AG09319 (cell line): ENCODE results near the gene SSNA1.

ENCODE experiments used
- DNase-seq: peaks from one replicate; pipeline ENCODE4 v3.0.0-alpha.2; 2010; ENCODE audit warnings: low read depth; ENCODE audit errors: extremely low read depth
- TF ChIP-seq, protein P1 (sequence below): IDR thresholded peaks from 2 replicates; pipeline ENCODE4 v1.5.1; 2011; ENCODE audit warnings: low read depth, mild to moderate bottlenecking, inconsistent platforms, low read length, moderate library complexity

Gene SSNA1

DNA sequence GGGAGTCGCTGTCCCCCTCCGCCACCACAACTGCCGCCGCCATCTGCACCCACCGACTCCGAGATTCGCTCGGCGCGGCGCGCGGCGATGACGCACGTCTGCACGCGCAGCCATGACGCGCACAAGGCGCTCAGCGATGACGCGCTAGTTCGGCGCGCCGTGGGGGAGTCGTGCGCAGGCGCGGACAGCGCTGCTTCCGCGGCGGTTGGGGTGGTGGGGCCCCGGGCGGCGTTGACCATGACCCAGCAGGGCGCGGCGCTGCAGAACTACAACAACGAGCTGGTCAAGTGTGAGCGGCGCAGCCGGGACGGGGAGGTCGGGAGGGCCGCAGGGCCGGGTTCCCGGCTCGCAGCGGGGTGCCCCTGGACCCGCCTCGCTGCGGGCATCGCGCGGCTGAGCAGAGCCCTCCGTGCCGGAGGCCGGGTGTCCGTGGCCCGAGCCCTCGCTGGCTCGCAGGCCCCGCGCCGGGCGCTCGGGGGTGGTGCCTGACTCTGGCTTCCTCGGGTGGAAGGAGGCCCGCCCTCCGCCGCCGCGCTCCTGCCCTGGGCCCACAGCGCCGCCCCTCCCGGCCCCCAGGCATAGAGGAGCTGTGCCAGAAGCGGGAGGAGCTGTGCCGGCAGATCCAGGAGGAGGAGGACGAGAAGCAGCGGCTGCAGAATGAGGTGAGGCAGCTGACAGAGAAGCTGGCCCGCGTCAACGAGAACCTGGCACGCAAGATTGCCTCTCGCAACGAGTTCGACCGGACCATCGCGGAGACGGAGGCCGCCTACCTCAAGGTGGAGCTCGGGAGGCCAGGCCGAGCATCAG, at the start of gene SSNA1, which contains the start of gene ANAPC2:
TSS of gene SSNA1 (plus strand) at position 187 of the 807 bp plus-strand sequence. CDS start at position 238, 51 bp downstream.
TSS of gene ANAPC2 (minus strand) at position 71 of the 807 bp plus-strand sequence. CDS start at position 43, 28 bp downstream.
- DNase-seq, result peak; percentile 78
- TF ChIP-seq, protein P1, sequence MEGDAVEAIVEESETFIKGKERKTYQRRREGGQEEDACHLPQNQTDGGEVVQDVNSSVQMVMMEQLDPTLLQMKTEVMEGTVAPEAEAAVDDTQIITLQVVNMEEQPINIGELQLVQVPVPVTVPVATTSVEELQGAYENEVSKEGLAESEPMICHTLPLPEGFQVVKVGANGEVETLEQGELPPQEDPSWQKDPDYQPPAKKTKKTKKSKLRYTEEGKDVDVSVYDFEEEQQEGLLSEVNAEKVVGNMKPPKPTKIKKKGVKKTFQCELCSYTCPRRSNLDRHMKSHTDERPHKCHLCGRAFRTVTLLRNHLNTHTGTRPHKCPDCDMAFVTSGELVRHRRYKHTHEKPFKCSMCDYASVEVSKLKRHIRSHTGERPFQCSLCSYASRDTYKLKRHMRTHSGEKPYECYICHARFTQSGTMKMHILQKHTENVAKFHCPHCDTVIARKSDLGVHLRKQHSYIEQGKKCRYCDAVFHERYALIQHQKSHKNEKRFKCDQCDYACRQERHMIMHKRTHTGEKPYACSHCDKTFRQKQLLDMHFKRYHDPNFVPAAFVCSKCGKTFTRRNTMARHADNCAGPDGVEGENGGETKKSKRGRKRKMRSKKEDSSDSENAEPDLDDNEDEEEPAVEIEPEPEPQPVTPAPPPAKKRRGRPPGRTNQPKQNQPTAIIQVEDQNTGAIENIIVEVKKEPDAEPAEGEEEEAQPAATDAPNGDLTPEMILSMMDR, result peak; percentile 47

DNA sequence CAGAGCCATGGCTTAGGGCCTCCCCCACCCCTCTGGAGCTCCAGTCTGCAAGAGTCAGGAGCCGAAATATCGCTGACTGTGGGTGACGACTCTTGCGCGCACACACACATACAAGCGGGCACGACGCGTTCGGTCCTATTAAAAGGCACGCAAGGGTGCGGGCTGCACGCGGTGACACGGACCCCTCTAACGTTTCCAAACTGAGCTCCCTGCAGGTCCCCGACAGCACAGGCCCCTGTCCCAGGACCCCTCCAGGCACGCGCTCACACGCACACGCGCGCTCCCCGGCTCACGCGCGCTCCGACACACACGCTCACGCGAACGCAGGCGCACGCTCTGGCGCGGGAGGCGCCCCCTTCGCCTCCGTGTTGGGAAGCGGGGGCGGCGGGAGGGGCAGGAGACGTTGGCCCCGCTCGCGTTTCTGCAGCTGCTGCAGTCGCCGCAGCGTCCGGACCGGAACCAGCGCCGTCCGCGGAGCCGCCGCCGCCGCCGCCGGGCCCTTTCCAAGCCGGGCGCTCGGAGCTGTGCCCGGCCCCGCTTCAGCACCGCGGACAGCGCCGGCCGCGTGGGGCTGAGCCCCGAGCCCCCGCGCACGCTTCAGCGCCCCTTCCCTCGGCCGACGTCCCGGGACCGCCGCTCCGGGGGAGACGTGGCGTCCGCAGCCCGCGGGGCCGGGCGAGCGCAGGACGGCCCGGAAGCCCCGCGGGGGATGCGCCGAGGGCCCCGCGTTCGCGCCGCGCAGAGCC, 49.6 kb upstream of the SSNA1 start, which contains the start of gene GRIN1:
TSS of gene GRIN1 (plus strand) at position 433 of the 746 bp plus-strand sequence. CDS start 333 bp downstream, outside the sequence.
- no peak for DNase-seq
- TF ChIP-seq, protein P1, result no peak

- TF ChIP-seq, protein P1, result no peak
- DNase-seq, result no peak
Measured at GRCh38 chr9:137139468-137140150, 48.9 kb upstream of the SSNA1 start.

GRCh38 chr9:137140151-137141012, 48.1 kb upstream of the SSNA1 start:
- DNase-seq, result no peak
- TF ChIP-seq, protein P1, result no peak

DNA sequence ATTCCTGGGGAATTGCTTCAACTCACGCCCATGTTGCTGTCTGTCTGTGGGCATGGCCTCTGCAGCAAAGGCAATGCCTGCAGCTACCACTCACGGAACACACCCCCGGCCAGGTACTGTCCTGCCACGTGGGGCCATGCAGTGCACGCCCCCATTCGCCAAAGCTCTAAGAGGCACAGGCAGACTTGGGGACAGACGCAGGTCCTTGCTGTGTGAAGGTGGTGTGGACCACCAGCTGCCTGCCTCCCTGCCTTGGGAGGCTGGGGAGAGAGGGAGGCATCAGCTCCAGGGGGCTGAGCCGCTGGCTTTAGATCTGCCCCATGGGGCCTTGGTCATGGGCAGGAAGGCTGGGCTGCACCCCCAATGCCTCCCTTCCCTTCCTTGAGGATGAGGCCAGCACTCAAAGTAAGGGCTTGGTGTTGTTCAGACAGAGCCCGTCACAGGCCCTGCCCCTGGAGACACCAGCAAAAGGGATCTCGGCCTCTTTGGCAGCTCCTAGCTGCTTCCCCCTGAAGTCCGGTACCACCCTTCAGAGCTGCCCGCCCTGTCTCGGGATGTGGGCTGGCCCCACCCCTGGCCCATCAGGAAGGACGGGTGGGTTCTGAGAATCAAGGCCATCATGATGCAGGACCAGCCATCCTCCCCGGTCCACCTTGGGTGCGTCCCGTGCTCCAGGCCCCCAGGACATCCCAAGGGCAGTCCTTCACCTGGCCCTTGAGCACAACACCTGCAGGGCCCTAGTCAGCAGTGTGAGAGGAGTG, 47.2 kb upstream of the SSNA1 start:
- TF ChIP-seq, protein P1, result no peak

More for the DNA sequence above, 47.2 kb upstream of the SSNA1 start:
- DNase-seq, result no peak
